GM12875 (cell line): ENCODE measurements around the gene EIF4G2.

Experiments
- H3K4me3 ChIP-seq: one replicate; pipeline ENCODE4 v1.5.1; 2011; ENCODE audit warnings: low read depth, low read length, control low read depth
- TF ChIP-seq, protein P1 (sequence below): IDR thresholded peaks from 2 replicates; pipeline ENCODE4 v1.5.1; 2011; ENCODE audit warnings: low read depth, mild to moderate bottlenecking, control low read depth, inconsistent platforms, low read length, moderate library complexity, borderline replicate concordance; ENCODE audit not compliant: insufficient read depth

Gene EIF4G2

DNA sequence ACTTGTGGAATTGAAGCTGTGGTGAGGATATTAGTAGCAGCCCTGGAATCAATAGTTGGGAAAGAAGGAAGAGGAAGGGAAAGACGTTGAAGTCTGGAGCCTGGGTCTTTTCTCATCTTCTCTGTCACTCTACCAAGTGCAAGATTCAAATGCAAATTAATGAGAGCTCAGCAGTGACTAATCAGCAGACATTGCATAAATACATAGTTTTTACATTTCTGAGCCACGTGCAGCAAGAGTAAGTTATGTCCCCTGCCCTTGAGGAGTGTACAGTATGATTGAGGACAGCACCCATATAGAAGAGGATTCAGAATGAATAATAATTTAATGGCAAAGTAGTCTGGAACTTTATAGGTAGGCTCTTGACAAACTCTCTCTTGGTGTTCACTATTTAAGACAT, 33.9 kb downstream of the EIF4G2 start:
- TF ChIP-seq, protein P1, sequence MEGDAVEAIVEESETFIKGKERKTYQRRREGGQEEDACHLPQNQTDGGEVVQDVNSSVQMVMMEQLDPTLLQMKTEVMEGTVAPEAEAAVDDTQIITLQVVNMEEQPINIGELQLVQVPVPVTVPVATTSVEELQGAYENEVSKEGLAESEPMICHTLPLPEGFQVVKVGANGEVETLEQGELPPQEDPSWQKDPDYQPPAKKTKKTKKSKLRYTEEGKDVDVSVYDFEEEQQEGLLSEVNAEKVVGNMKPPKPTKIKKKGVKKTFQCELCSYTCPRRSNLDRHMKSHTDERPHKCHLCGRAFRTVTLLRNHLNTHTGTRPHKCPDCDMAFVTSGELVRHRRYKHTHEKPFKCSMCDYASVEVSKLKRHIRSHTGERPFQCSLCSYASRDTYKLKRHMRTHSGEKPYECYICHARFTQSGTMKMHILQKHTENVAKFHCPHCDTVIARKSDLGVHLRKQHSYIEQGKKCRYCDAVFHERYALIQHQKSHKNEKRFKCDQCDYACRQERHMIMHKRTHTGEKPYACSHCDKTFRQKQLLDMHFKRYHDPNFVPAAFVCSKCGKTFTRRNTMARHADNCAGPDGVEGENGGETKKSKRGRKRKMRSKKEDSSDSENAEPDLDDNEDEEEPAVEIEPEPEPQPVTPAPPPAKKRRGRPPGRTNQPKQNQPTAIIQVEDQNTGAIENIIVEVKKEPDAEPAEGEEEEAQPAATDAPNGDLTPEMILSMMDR = no peak
- H3K4me3 ChIP-seq = no peak overlapping the region

DNA sequence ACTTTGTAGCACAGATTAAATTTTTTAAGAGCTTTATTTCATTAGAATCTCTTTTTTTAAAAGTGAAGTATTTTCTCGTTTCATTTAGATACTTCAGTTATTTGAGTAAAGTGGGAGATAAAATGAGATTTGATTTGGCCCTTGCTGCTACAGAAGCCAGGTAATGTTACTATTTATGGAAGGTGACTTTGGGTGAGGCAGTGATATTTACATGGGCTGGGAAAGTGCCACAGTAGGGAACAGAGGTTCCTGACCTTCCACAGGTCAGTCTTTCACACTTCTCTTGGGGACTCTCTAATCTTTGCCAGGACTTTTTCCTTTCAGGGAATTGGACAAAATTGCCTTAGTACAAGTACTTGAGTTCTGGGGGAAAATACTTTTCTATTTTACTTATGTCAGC, 37.3 kb downstream of the EIF4G2 start:
- H3K4me3 ChIP-seq = no peak overlapping the region
- TF ChIP-seq, protein P1 = no peak

DNA sequence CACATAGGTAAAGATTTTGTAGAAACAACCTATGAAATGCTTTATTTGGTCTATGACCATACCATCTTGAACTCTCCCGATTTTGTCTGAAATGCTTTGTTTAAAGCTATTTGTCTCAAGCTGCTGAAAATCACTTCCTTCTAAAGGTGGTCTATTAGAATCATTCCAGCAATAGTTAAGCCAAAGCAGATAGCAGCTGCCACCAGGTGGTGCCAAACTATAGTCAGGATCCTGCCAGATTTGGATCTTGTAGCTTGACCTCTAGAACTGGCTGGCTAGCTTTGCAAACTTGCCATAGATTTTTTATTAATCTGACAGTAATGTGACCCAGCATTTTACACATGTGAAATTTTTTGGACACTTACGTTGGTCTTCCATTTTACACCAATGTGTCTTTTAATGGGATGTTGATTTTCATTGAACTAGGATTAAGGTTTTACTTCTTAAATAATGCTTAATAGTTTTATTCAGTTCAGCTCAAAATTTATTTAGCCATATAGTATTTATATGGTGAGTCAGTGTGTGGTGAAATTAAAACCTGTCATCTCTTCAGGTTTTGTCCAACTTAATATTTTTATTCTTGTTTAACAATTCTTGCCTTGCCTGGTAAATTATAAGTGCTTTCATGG, 38.0 kb downstream of the EIF4G2 start:
- TF ChIP-seq, protein P1 = peak; percentile 67
- H3K4me3 ChIP-seq = no peak overlapping the region

DNA sequence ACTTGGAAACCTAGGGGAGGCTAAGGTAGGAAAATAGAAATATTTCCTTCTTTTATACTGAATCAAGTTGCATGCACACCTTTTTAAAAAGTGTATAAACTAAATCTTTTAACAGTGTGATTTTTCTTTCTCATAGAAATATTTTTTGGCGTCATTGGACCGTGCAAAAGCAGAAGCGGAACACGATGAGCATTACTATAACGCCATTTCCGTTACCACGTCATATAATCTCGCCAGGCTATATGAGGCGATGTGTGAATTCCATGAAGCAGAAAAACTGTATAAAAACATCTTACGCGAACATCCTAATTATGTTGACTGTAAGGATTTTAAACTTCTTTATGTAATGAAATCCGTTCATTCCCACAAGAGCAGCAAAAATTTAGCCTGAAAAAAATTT, 44.3 kb downstream of the EIF4G2 start:
- no peak overlapping the region for H3K4me3 ChIP-seq
- TF ChIP-seq, protein P1 = no peak

DNA sequence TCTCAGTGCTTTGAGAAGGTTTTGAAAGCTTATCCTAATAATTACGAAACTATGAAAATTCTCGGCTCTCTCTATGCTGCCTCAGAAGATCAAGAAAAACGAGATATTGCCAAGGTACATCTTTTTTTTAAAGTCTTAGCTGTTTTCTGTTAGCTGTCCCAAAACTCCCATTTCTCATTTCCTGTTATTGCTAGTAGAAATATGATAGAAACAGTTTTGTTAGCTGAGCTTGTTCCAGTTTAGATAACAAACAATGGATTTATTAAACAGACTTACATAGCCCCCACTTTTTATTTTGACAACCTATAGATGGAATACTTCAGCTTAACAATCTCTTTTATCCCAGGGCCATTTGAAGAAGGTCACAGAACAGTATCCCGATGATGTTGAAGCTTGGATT, 45.0 kb downstream of the EIF4G2 start:
- TF ChIP-seq, protein P1 = no peak
- no peak overlapping the region for H3K4me3 ChIP-seq

DNA sequence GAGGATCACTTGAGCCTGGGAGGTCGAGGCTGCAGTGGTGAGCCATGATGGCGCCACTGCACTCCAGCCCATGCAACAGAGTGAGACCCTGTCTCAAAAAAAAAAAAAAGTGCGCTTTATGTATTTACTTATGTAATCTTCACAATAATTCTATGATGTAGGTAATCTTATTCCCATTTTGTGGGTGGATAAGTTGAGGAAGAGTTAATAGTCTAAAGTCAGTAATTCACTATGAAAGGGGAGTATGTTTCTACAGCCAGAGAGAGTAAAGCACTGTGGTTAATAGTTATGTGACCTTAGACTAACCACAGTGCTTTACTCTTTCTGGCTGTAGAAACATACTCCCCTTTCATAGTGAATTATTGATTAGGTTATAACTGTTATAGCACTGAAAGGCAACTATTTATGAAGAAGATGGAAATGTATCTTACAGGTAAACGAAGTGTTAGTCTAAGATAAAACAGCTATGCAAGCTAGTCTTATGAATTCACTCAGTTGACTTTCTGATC, 45.8 kb downstream of the EIF4G2 start:
- TF ChIP-seq, protein P1 = no peak
- H3K4me3 ChIP-seq = no peak overlapping the region

DNA sequence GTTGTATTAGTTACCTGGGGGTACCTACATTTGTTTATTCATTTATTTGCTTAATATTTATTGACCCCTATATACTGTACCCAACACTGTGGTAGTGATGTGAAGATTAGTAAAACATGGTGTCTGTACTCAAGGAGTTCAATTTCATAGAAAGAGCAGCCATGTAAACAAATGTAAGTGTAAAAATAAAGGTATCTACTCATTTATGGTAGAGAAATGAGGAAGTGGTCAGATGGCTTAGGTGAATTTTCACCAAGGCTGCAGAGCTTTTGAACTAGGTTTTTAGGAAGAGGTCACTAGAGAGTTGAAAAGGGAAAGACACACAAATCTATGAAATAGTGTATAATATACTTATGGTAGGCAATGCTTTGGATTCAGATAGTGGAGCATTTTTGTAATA, 46.5 kb downstream of the EIF4G2 start:
- H3K4me3 ChIP-seq = no peak overlapping the region
- TF ChIP-seq, protein P1 = no peak
